Heart left ventricle (tissue), 16 donors: ENCODE results near the gene KRTAP4-16. TPM values are rescaled to one million over a fixed set of nuclear protein-coding genes. Genes with fewer than 3 reads are reported as not detected.
"Not testable (repeated sequence)": the region's sequence is repeated elsewhere in the genome, so short reads cannot be mapped to it uniquely, and the experiment has no call there.

ENCODE experiments used
- ATAC-seq, 4 donors: fragments of 200-7000 bp; cut with Tn5 transposase; one replicate each; pipeline ENCODE4 v1.9.1; 2020 to 2022; ENCODE audit warnings: moderate library complexity in 4 of 4, mild to moderate bottlenecking in 3 of 4, moderate number of reproducible peaks in 1 of 4
- DNase-seq, 5 donors: peaks; one replicate each; pipeline ENCODE4 v3.0.0-alpha.2; 2020
- H3K27ac ChIP-seq, 12 donors: fragments of 200-600 bp; sonication (generic) in 4 of 12; one replicate each; pipeline versions ENCODE4 v1.5.0 to v1.8.0; 2016 to 2022; ENCODE audit warnings: mild to moderate bottlenecking in 2 of 12
- H3K27me3 ChIP-seq, 9 donors: fragments of 200-600 bp; sonication (generic) in 2 of 9; one replicate each; pipeline versions ENCODE4 v1.5.1 to v1.8.0; 2016 to 2022; ENCODE audit warnings: mild to moderate bottlenecking in 3 of 9
- H3K36me3 ChIP-seq, 9 donors: fragments of 200-600 bp; sonication (generic) in 2 of 9; one replicate each; pipeline versions ENCODE4 v1.5.0 to v1.8.0; 2018 to 2022; ENCODE audit warnings: mild to moderate bottlenecking in 2 of 9
- H3K4me1 ChIP-seq, 12 donors: fragments of 200-600 bp; sonication (generic) in 4 of 12; one replicate each; pipeline versions ENCODE4 v1.5.0 to v1.8.0; 2016 to 2022; ENCODE audit warnings: mild to moderate bottlenecking in 3 of 12
- H3K4me3 ChIP-seq, 12 donors: fragments of 200-600 bp; sonication (generic) in 4 of 12; one replicate each; pipeline versions ENCODE4 v1.5.0 to v1.8.0; 2017 to 2022; ENCODE audit warnings: mild to moderate bottlenecking in 9 of 12, moderate library complexity in 4 of 12
- H3K9me3 ChIP-seq, 12 donors: fragments of 200-600 bp; sonication (generic) in 4 of 12; one replicate each; pipeline versions ENCODE4 v1.5.0 to v1.8.0; 2016 to 2022; ENCODE audit warnings: mild to moderate bottlenecking in 1 of 12
- CTCF ChIP-seq, 12 donors: fragments of 200-600 bp; sonication (generic) in 4 of 12; IDR thresholded peaks; one replicate each; pipeline versions ENCODE4 v1.5.0 to v1.8.0; 2018 to 2022; ENCODE audit warnings: antibody characterized with exemption in 12 of 12, mild to moderate bottlenecking in 5 of 12
- POLR2A ChIP-seq, 2 donors: fragments of 450-650 bp; IDR thresholded peaks; one replicate each; pipeline ENCODE4 v1.6.1; 2017; ENCODE audit warnings: antibody characterized with exemption in 2 of 2, mild to moderate bottlenecking in 2 of 2, moderate library complexity in 2 of 2
- WGBS, 4 donors: extraction: QIAGEN DNeasy Blood & Tissue Kit in 2 of 4; methylation state at CpG; one replicate each; pipeline versions ENCODE4 v1.1.5 to v1.1.7; 2013 to 2018; 5-methylcytosine and 5-hydroxymethylcytosine counted together
- intact Hi-C, 10 donors: fragments of 100-400 bp; cut with DNase I; formaldehyde crosslinking; loops; one replicate each; pipeline versions ENCODE4 v1.11.1 to v1.14.2; 2022
- polyA plus RNA-seq, 2 donors: library from polyadenylated mRNA; stranded (reverse); fragments of 200-250 nt; gene quantifications; one replicate each; pipeline ENCODE4 v1.2.3, GENCODE V29; 2013
- total RNA-seq, 9 donors: library from RNA; depleted of rRNA in 2 of 9; stranded (reverse); fragments of >200 nt in 2 of 9; fragmentation: NEBNext Ultra II Directional in 3 of 9; extraction: Animal tissue kit (Norgen Biotek cat#: 25700) in 3 of 9; gene quantifications; one replicate each; pipeline versions ENCODE4 v1.1.0 to v1.2.4, GENCODE V29; 2016 to 2023
- donor health status: ischemic (EF 13 %, LVEDD 7.1; RV severe dilation, severe dysfunction).
- donor health status: healthy with polysubstance abuse.
- donor health status: DM: no; HTN: yes; CAD: no.
- donor health status: DM: no; HTN: no; CAD: no.
- donor health status: ischemic (EF 25% LVEDD 6.9; RV normal size, moderate dysfunction).
- donor health status: ischemic (EF 25% LVEDD 5.7; RV mildly dilated, moderate dysfunction).
- donor health status: healthy.
- donor health status: DM: yes; HTN: yes; CAD: no.
- donor health status: ischemic (EF 35%, LVEDD 5.7; RV mildly dilated, moderate dysfunction).
- donor health status: nonischemic (EF 11% LVEDD 7.7; RV severe dilation, severe dysfunction).
- donor health status: DM: yes; HTN: yes; CAD: no.
- donor health status: PGD.
- donor health status: ischemic (EF 29% LVEDD 5.4; RV normal size, mild dysfunction).
- donor health status: nonischemic (EF 23%, LVEDD 6.1; RV moderate dilation, normal function).

The KRTAP4-16 gene
- total and polyA plus RNA-seq, 11 donors = not detected

GRCh38 chr17:41140360-41141131 is 38.5 kb upstream of the KRTAP4-16 start, which contains the start of gene KRTAP4-6:
KRTAP4-6 (minus strand) TSS chr17:41140544; CDS start chr17:41140487, 57 bp downstream.
- no peaks in the 10 kb centered on the region for H3K36me3 ChIP-seq
- WGBS, 4 donors = 76 to 84% (median 82%) methylated on average over 5 to 6 of the region's 6 CpGs
- no peak for ATAC-seq

DNA sequence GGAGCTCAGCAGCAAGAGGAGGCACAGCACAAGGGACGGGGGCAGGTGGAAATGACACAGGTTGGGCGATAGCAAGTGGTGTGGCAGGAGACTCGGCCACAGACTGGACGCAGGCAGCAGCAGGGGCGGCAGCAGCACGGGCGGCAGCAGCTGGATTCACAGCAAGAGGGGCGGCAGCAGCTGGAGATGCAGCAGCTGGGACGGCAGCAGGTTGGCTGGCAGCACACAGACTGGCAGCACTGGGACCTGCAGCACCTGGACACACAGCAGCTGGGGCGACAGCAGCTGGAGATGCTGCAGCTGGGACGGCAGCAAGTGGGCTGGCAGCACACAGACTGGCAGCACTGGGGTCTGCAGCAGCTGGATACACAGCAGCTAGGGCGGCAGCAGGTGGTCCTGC is 37.9 kb upstream of the KRTAP4-16 start:
- H3K4me1 ChIP-seq, H3K27ac ChIP-seq, H3K4me3 ChIP-seq, intact Hi-C loops, ATAC-seq, DNase-seq, H3K36me3 ChIP-seq, H3K27me3 ChIP-seq: not testable (repeated sequence)
- WGBS, 4 donors = 76 to 88% (median 86%) methylated on average over 11 to 12 of the region's 12 CpGs
- H3K9me3 ChIP-seq = peaks cover 0 to 23% (median 6%) of the 10 kb centered on the region in 12 donors

More at GRCh38 chr17:41140360-41141131, 38.5 kb upstream of the KRTAP4-16 start, which contains the start of gene KRTAP4-6:
- Histone ChIP-seq H3K27me3 (peaks cover 0 to 2% (median 0%) of the 10 kb centered on the region in 9 donors), H3K27ac (no peak within 1 kb of the TSS), H3K4me1 (no peaks in the 10 kb centered on the region), H3K4me3 (no peak within 1 kb of the TSS), H3K9me3 (peaks cover 0 to 23% (median 6%) of the 10 kb centered on the region in 12 donors)
- no peak for DNase-seq
- intact Hi-C loops = no loop called here
- TF ChIP-seq POLR2A (IDR thresholded peaks at IDR 0.05) = no peak
- no peak for TF ChIP-seq CTCF (IDR thresholded peaks at IDR 0.05)

GRCh38 chr17:41133880-41134735 is 32.1 kb upstream of the KRTAP4-16 start:
- ATAC-seq (no peak), DNase-seq (no peak)
- Histone ChIP-seq H3K27ac (no peak overlapping the region), H3K27me3 (peaks cover 0 to 3% (median 0%) of the 10 kb centered on the region in 9 donors), H3K4me3 (no peak overlapping the region), H3K4me1 (no peaks in the 10 kb centered on the region), H3K36me3 (no peaks in the 10 kb centered on the region), H3K9me3 (peaks cover 0 to 14% (median 0%) of the 10 kb centered on the region in 12 donors)
- intact Hi-C loops = no loop called here
- TF ChIP-seq CTCF (IDR thresholded peaks at IDR 0.05) (no peak), POLR2A (IDR thresholded peaks at IDR 0.05) (no peak)
- 69 to 80% (median 72%) methylated on average over 2 of the region's 2 CpGs for WGBS, 4 donors

GRCh38 chr17:41131979-41132378 is 30.0 kb upstream of the KRTAP4-16 start:
- Histone ChIP-seq H3K9me3 (peaks cover 0 to 7% (median 0%) of the 10 kb centered on the region in 12 donors), H3K4me1 (no peaks in the 10 kb centered on the region), H3K4me3 (no peak overlapping the region), H3K27me3 (peaks cover 0 to 3% (median 0%) of the 10 kb centered on the region in 9 donors), H3K27ac (no peak overlapping the region), H3K36me3 (no peaks in the 10 kb centered on the region)
- no peak for ATAC-seq
- no peak for TF ChIP-seq POLR2A (IDR thresholded peaks at IDR 0.05)
- no peak for TF ChIP-seq CTCF (IDR thresholded peaks at IDR 0.05)
- 76 to 81% (median 79%) methylated on average over 3 of the region's 3 CpGs for WGBS, 4 donors
- DNase-seq = no peak
- intact Hi-C loops = no loop called here
